GM19438 (cell line): ENCODE measurements around the gene AGAP1.

Experiments
- ATAC-seq: cut with Tn5 transposase; IDR thresholded peaks from one replicate; pipeline ENCODE4 v1.9.1; 2021; ENCODE audit warnings: low read depth; ENCODE audit not compliant: unreplicated experiment

Gene AGAP1

GRCh38 chr2:235493775-235494715, at the start of gene AGAP1:
AGAP1 (plus strand) TSS chr2:235494043.
- ATAC-seq, result peak; percentile 63

GRCh38 chr2:235444101-235444597, 49.7 kb upstream of the AGAP1 start:
- no peak for ATAC-seq

GRCh38 chr2:235445116-235445515, 48.7 kb upstream of the AGAP1 start:
- no peak for ATAC-seq

DNA sequence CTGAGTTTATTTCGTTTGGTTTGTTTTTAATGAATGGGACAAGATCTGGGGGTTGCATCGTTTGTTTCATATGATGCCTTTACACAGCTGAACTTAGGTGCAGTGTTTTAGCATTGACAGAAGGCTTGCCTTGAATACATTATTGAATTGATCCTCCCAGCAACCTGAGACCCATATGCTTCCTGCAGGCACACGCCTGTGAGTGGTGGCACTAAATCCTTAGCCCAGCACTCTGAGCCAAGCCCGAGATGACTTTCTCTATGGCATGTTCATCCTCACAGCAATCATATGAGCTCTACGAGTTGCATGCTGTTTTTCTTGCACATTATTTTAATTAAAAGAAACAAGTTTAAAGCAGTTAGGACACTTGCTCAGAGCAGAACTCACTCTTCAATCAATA, 47.8 kb upstream of the AGAP1 start:
- no peak for ATAC-seq

GRCh38 chr2:235447210-235447609, 46.6 kb upstream of the AGAP1 start:
- ATAC-seq, result no peak

GRCh38 chr2:235449568-235449967, 44.3 kb upstream of the AGAP1 start:
- ATAC-seq, result no peak

DNA sequence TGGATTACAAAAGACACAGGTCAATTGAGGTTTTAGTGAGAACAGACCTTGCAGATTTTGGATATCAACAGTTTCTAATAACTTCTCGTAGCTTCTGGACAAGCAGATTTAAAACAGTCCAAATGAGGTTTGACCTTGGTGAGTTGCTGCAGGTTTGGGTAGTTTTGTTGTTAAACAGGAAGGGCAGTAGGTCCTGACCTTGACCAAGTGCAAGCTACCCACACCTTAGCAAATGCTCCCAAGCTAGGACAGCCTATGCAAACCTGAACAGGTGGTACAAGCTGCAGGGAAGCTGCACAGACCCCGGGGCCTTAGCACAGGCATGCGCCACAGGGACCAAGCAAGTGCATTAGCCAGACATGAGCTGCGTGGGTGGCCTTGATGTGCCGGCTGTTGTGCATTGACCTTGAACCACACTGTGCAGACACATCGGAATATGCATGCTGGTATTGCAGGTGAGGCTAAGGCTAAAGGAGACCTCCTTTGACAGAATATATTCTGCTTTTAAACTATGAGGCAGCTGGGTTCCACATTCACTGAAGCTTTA, 40.2 kb upstream of the AGAP1 start:
- ATAC-seq, result no peak

DNA sequence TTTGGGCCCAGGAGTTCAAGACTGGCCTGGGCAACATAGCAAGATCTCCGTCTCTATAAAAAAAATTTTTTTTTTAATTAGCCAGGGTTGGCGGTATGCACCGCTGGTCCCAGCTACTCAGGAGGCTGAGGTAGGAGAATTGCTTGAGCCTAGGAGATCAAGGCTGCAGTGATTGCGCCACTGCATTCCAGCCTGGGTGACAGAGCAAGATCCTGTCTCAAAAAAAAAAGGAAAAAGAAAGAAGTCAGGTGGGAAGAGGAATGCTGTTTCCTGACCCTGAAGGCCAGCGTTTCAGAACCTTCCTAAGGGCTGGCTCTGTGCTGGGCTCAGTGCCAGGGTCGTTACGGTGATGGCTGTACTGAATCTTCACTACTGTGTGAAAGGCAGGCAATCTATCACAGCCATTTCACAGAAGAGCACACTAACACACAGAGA, 35.0 kb upstream of the AGAP1 start:
- no peak for ATAC-seq

- no peak for ATAC-seq
Measured at GRCh38 chr2:235460548-235461047, 33.2 kb upstream of the AGAP1 start.

- no peak for ATAC-seq
Measured at GRCh38 chr2:235461763-235462414, 32.0 kb upstream of the AGAP1 start.

DNA sequence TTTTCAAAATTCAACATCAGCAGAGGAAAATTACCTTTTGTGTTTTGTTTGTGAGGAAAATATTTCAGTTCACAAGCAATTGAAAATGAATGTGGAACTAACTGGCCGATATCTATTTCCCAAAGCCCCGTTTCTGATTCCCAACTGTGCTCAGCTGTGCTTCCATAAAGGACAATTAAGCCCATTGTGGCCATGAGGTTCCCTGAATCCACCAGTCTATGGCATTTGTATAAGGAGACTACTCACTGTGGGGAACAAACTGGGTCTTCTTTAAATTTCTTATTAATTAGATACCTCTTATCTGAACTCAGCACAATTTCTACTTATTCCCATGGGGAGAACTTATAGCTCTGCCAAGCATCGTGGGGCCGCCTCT, 31.4 kb upstream of the AGAP1 start:
- ATAC-seq, result no peak

DNA sequence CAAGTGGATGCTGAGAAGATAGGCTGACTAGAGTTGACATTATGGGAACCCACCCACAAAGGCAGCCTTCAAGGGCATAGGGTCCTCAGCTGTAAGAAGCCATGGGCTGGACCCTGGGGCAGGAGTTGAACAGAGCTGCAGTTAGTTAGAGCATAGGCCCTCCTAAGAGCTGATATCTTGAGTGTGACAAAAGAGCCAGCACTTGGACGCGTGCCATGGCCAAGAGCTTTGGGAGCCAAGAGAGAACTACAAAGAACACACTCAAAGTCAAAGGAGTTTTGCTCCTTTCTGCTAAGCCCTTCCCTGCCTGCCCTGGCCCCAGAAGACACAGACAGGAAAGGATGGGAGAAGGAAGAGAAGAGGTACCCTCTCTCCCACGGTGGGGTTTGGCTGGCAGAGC, 29.9 kb upstream of the AGAP1 start:
- ATAC-seq, result no peak

GRCh38 chr2:235467588-235467987, 26.3 kb upstream of the AGAP1 start:
- no peak for ATAC-seq

DNA sequence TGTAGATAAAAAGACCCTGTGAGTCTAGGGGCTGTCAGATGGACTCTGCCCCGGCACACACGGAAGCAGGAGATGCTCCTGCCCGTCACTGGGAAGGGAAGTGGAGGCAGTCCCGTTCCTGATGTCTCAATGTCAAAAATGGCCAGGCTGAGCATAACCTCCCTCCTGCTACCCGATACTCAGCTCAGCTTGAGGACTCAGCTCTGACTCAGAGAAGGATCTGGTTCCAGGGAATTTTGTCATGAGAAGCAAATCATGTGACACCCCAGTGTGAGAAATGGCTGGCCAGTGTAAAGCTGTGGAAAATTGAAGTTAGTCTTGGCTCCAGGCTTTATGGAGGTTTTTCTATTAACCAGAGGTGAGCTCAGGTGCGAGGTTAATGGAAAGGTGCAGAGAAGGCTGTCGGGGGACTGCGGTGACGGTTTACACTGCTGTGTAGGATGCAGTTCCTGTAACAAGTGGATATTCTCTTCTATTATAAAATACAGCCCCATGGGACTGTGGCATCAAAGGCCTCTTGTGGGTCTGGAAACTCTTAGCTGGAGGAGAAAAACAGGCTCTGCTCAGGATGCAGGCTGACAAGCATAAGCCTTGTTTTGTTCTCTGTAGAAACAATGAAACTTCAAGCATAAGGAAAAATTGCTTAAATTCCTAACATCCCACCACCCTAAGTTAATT, 24.7 kb upstream of the AGAP1 start:
- no peak for ATAC-seq

DNA sequence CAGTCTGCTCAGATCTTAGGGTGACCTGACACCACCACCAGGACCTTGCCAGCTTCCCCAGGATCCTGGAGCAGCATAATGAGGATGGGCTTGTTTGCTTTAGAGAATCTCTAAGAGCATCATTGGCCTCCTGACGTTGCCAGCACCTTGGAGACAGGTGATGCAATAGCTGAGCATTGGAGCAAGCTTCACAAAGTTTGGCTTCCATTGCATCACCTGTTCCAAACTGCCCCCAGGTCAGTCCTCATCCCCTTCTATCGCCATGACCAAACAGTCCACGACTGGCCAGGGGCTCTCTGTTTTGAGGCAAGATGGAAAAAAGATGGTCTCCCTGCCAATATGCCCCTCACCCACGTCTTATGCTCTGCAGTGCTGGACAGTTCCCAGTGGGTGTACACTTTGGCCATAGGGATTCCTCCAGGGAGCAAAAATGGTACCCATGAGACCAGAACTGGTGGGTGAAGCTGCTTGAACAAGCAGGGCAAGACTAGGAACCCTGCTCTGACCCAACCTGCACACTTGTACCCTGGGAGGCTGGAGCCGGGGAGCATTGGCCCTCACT, 22.6 kb upstream of the AGAP1 start:
- no peak for ATAC-seq

GRCh38 chr2:235472443-235472842, 21.4 kb upstream of the AGAP1 start:
- ATAC-seq, result no peak

GRCh38 chr2:235478609-235479008, 15.2 kb upstream of the AGAP1 start:
- no peak for ATAC-seq

- no peak for ATAC-seq
Measured at GRCh38 chr2:235479604-235480003, 14.2 kb upstream of the AGAP1 start.

- no peak for ATAC-seq
Measured at GRCh38 chr2:235480614-235481013, 13.2 kb upstream of the AGAP1 start.

- no peak for ATAC-seq
Measured at GRCh38 chr2:235483313-235483712, 10.5 kb upstream of the AGAP1 start.
